Adrenal gland (tissue), 5 donors: Measurements from ENCODE around the gene EIF4E.

Experiments used
- POLR2A ChIP-seq, 2 donors: fragments of 450-650 bp; IDR thresholded peaks; one replicate each; pipeline ENCODE4 v1.6.1; 2017; ENCODE audit warnings: antibody characterized with exemption in 2 of 2, mild to moderate bottlenecking in 2 of 2, moderate library complexity in 1 of 2
- TF ChIP-seq, protein P1 (sequence below), 6 experiments: fragments of 450-650 bp in 4 of 6; fragments of 200-600 bp in 2 of 6; sonication (generic) in 1 of 6; IDR thresholded peaks; 1 replicate in 5 of 6; 2 replicates in 1 of 6; pipeline versions ENCODE4 v1.5.1 to v1.8.0; 2016 to 2021; ENCODE audit warnings: antibody characterized with exemption in 6 of 6, mild to moderate bottlenecking in 2 of 6, moderate library complexity in 1 of 6
- donor health status: DM: no; HTN: no; CAD: no.

DNA sequence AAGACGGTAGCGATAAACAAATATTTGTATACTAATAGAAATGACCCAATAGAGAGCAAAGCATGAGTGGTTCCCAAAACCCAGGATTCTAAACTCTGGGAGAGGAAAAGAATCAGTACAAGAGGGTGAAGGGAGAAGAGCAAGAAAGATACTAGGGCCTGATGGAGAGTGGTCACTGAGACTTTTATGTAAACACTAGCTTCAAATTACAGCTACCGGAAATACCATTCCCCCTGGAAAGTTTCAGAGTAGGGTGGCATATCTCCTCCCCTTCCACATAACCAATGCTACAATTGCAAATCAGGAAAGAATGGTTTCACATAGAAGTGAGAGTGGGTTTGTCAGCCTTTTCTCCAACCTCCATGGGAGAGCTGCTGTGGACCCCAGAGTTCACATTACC lies 77.1 kb downstream of the EIF4E start:
- TF ChIP-seq POLR2A (IDR thresholded peaks at IDR 0.05): no peak
- TF ChIP-seq, protein P1, sequence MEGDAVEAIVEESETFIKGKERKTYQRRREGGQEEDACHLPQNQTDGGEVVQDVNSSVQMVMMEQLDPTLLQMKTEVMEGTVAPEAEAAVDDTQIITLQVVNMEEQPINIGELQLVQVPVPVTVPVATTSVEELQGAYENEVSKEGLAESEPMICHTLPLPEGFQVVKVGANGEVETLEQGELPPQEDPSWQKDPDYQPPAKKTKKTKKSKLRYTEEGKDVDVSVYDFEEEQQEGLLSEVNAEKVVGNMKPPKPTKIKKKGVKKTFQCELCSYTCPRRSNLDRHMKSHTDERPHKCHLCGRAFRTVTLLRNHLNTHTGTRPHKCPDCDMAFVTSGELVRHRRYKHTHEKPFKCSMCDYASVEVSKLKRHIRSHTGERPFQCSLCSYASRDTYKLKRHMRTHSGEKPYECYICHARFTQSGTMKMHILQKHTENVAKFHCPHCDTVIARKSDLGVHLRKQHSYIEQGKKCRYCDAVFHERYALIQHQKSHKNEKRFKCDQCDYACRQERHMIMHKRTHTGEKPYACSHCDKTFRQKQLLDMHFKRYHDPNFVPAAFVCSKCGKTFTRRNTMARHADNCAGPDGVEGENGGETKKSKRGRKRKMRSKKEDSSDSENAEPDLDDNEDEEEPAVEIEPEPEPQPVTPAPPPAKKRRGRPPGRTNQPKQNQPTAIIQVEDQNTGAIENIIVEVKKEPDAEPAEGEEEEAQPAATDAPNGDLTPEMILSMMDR (IDR thresholded peaks at IDR 0.05): no peak
